Right renal pelvis (tissue), 4 donors: ENCODE results near the gene TCHH. TPM values are rescaled to one million over a fixed set of nuclear protein-coding genes. Genes with fewer than 3 reads are reported as not detected.
"Not testable (repeated sequence)": the region's sequence is repeated elsewhere in the genome, so short reads cannot be mapped to it uniquely, and the experiment has no call there.

Source experiments
- DNase-seq, 4 donors: peaks; one replicate each; pipeline ENCODE4 v3.0.0-alpha.2; 2013; ENCODE audit warnings: low read depth in 4 of 4, low spot score in 3 of 4, missing footprints in 1 of 4
- polyA plus RNA-seq, 4 donors: library from polyadenylated mRNA; unstranded; fragments of 120-200 nt; gene quantifications; one replicate each; pipeline ENCODE4 v1.2.1, GENCODE V29; 2013; ENCODE audit not compliant: insufficient read length in 4 of 4

TCHH gene
- polyA plus RNA-seq, 4 donors, result 0.03 to 0.06 (median 0.05) TPM; not detected in 1

DNA sequence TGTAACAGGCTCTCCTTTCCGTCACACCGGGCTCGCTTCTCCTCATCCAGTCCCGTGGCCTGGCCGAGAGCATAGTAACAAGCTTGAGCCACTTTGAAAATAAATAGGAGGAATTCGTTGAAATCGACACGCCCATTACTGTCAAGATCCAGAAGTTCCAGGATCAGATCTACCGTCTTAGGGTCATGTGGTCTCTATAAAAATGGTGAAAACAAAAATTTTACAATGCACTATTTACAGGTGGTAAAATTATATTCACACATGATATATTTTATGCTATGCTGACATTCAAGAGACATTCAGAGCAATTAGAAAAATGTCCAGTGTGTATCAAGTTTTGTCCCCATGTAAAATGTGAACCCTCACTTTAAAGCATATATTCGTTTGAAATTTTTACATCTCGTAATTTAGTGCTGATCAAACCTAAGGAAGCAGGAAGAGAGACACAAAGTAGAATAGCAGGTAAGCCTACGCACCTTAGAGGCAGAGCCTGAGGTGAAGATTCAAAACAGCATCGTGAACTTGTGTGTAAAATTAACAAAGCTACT lies 2.3 kb downstream of the TCHH start:
- no peak for DNase-seq

DNA sequence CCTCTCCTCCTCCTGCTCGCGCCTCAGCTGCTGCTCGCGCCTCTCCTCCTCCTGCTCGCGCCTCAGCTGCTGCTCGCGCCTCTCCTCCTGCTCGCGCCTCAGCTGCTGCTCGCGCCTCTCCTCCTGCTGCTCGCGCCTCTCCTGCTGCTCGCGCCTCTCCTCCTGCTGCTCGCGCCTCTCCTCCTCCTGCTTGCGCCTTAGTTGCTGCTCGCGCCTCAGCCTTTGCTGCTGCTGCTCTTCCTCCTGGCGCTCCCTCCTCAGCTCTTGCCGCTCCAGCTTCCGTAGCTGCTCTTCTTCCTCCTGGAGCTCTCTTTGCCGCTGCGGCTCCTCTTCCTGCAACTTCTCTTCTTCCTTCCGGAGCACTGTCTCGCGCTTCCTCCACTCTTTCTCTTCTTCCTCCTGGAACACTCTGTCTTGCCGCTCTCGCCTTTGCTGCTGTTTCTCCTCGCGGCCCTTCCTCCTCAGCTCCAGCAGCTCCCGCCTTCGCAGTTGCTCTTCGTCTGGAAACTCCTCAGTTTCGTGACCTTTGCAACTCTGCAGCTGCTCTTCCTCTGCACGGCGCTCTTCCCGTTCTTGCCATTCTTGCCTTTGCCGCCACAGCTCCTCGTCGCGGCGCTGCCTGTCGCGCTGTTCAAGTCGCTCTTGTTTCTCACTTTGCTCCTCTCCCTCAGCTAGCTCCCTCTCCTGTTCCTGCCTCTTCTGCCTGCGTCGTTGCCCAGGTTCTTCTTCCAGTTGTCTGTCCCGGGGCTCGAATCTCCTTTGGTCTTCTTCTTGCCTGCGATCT lies 3.0 kb downstream of the TCHH start:
- no peak for DNase-seq

DNA sequence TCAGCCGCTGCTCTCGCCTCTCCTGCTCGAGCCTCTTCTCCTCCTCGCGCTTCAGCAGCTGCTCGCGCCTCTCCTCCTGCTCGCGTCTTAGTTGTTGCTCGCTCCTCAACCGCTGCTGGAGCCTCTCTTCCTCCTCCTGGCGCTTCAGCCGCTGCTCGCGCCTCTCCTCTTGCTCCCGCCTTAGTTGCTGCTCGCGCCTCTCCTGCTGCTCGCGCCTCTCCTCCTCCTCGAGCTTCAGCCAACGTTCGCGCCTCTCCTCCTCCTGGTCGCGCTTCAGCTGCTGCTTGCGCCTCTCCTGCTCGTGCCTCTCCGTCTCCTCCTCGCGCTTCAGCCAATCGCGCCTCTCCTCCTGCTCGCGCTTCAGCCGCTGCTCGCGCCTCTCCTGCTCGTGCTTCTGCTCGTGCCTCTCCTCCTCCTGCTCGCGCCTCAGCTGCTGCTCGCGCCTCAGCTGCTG lies 3.7 kb downstream of the TCHH start:
- no peak for DNase-seq

DNA sequence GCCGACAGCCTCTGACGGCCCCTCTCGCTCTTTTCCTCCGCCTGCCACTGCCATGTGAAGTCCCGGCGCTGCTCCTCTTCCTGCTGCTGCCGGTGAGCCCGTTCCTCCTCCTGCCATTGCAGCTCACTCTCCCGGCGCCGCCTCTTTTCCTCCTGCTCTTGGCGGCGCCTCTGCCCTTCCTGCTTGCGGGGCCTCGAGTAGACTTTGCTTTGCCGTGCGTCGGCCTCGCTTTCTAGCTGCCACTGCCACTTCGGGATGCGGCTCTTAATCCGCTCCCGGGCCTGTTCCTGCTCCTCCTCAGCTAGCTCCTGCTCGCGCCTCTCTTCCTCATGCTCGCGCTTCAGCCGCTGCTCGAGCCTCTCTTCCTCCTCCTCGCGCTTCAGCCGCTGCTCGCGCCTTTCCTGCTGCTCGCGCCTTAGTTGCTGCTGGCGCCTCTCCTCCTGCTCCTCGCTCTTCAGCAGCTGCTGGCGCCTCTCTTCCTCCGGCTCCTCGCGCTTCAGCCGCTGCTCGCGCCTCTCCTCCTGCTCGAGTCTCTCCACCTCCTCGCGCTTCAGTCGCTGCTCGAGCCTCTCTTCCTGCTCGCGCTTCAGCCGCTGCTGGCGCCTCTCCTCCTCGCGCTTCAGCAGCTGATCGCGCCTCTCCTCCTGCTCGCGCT lies 4.3 kb downstream of the TCHH start:
- no peak for DNase-seq

DNA sequence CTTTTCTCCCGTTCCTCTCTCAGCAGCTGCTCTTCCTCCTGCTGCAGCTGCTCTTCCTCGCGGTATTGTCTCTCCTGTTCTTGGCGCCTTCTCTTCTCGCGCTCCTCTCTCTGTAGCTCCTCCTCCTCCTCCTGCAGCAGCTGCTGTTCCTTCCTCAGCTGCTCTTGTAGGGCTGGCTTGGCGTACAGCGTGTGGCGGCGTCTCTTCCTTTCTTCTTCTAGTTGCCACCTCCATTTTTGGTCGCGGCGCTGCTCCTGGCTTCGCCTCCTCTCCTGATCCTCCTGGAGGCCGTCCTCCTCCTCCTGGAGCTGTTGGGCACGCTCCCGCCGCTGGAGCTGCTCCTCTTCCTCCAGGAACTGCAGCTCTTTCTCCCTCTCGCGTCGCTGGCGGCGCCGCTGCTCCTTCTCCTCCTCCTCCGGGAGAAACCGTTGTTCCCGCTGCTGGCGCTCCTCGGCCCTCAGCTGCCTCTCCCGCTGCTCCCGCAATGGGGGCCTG lies 4.8 kb downstream of the TCHH start:
- no peak for DNase-seq

DNA sequence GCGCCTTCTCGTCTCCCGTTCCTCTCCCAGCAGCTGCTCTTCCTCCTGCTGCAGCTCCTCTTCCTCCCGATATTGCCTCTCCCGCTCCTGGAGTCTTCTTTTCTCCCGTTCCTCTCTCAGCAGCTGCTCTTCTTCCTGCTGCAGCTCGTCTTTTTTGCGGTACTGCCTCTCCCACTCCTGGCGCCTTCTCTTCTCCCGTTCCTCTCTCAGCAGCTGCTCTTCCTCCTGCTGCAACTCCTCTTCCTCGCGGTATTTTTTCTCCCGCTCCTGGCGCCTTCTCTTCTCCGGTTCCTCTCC lies 5.3 kb downstream of the TCHH start:
- DNase-seq, result no peak

DNA sequence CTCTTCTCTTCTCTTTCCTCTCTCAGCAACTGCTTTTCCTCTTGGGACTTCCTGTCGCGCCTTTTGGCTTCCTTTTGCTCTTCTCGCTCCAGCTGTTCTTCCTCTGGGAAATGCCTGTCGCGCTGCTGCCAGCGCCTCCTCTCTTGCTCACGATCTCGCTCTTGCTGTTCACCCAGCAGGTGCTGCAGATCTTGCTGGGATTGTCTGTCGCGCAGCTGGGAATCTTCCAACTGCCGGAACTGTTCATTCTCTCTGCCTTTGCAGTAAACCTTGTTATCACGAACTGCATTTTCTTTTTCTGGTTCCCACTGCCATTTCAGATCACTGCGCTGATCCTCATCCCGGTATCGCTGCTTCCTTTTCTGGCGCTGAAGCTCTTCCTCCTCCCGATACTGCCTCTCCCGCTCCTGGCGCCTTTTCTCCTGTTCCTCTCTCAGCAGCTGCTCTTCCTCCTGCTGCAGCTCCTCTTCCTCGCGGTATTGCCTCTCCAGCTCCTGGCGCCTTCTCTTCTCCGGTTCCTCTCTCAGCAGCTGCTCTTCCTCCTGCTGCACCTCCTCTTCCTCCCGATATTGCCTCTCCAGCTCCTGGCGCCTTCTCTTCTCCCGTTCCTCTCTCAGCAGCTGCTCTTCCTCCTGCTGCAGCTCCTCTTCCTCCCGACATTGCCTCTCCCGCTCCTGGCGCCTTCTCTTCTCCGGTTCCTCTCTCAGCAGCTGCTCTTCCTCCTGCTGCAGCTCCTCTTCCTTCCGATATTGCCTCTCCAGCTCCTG lies 5.8 kb downstream of the TCHH start:
- DNase-seq, result no peak

DNA sequence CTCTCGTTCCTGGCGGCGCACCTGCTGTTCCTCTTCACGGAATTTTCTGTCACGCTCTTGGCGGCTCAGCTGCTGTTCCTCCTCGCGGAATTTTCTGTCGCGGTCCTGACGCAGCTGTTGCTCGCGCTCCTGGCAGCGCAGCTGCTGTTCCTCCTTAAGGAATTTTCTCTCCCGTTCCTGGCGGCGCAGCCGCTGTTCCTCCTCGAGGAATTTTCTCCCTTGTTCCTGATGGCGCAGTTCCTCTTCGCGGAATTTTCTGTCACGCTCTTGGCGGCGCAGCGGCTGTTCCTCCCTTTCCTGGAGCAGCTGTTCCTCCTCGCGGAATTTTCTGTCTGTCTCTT lies 6.4 kb downstream of the TCHH start:
- DNase-seq, result no peak

DNA sequence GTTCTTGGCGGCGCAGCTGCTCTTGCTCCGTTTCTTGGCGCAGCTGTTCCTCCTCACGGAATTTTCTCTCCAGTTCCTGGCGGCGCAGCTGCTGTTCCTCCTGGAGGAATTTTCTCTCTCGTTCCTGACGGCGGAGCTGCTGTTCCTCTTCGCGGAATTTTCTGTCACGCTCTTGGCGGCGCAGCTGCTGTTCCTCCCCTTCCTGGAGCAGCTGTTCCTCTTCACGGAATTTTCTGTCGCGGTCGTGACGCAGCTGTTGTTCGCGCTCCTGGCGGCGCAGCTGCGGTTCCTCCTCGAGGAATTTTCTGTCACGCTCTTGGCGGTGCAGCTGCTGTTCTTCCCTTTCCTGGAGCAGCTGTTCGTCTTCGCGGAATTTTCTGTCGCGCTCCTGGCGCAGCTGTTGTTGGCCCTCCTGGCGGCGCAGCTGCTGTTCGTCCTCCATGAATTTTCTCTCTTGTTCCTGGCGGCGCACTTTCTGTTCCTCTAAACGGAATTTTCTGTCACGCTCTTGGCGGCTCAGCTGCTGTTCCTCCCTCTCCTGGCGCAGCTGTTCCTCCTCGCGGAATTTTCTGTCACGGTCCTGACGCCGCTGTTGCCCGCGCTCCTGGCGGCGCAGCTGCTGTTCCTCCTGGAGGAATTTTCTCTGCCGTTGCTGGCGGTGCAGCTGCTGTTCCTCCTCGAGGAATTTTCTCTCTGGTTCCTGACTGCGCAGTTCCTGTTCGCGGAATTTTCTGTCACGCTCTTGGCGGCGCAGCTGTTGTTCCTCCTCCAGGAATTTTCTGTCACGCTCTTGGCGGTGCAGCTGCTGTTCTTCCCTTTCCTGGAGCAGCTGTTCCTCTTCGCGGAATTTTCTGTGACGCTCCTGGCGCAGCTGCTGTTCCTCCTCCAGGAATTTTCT lies 7.0 kb downstream of the TCHH start:
- no peak for DNase-seq

DNA sequence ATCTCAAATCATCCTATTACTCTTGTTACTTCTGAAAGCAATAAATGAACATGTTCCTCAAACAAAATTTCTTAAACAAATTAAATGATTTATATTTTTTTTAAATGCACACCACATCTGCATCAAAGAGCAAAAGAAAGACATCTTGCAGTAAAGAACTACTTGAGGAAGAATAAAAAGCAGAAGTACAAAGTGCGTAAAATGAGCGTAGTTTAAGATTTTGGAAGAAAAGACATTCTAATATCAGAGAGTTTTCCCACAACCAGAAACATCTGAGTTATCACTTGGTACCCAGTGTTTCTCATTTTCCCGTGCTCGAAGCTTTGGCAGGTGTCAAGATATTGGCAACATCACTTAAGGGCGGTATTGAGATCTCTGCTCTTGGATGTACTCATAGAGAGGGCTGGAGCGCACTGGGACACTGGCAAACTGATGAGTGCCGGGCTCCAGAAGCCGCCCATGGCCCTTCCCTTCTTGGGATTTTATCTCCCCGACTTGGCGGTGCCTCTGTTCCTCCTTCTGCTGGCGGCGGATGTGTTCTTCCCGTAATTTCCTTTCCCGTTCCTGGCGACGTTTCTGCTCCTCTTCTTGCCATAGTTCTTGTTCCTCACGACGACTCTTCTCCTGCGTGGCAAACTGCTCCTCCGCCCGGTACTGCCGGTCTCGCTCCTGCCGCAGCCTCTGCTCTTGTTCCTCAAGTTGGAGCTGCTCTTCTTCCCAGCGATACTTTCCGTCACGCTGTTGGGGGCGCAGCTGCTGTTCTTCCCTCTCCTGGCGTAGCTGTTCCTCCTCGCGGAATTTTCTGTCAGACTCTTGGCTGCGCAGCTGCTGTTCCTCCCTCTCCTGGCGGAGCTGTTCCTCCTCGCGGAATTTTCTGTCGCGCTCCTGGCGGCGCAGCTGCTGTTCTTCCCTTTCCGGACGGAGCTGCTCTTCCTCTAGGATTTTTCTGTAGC lies 7.9 kb downstream of the TCHH start:
- no peak for DNase-seq

DNA sequence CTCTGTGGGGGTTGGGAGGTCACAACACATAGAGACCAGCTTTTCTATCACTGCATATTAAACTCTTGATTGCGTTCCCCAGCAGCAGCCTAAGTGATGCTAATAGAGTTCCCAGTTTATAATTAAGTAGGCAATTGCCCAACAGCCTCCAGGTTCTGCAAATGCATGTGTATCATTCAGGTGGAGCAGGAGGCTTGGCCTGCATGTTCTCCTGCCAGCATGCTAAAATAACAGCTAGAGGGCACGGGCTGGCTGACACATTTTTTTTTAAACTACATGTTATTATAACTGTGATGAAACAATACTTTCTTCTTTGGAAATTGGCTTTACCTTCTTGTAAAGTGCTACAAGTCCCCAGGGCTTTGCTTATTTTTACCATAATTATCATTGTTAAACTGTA lies 10.4 kb downstream of the TCHH start:
- DNase-seq, result no peak

DNA sequence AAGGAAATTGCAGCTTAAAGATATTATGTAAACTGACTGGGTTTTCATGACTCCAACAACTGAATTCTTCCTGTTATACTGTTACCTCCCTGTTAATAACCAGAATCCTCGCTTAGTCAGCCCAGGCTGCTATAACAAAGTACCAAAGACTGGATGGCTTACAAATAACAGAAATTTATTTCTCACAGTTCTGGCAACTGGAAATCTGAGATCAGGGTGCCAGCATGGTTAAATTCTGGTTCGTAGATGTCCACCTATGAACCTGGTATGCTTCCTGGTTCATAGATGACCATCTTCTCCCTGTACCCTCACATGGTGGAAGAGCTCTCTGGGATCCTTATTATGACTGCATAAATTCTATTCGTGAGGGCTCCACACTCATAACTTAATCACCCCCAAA lies 18.3 kb downstream of the TCHH start:
- DNase-seq, result no peak

DNA sequence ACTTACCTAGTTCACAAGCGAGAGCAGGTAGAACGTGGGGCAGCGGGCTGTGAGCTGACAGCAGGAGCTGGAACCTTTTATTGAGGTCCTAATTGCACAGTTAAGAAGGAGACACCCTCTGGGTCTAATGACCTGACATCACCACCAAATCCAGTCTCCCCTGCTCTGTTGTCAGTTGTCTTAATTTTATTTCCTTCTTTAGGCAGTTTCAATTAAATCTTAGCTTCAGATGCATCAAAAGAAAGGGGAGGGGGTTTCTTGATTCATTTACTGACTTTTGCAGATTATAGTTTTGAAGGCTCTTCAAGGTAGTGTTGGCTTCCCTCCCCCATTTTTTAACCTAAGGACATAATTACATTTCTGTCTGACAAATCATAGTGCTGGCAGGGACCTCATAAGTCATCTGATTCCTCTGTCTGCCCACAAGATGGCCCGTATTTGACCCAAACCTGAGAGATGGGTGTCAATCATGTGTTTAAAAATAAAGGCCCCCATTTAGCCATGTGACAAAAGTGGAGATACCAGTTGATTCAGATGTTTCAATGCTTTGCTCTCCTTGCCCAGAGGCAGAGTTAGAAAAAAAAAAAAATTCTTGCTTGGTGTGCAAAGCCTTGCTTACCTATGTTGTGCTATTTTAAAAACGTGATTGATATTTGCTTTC lies 26.1 kb downstream of the TCHH start, which contains the start of gene TCHHL1:
TCHHL1 (minus strand) TSS at position 51 of the 661 bp plus-strand sequence. CDS start 921 bp downstream, outside the sequence.
- no peak for DNase-seq

DNA sequence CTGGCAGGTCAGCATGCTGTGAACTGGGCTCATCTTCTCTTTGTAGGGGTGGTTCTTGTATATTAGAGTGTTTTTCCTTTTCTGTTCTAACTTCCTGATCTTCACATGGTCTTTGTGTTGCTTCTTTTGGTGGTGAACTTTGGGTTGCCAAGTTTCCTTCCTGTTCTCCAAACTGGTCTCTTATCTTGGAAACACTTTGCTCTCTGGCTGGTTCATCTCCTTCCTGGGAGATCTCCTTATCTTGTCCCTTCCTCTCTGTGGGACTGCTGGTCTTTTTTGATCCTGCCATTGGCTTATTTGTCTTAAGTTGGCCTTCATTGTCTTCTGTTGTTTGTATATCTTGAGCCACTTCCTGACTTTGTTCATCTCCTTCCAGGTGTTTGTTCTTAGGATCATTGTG lies 28.5 kb downstream of the TCHH start:
- DNase-seq, result no peak

DNA sequence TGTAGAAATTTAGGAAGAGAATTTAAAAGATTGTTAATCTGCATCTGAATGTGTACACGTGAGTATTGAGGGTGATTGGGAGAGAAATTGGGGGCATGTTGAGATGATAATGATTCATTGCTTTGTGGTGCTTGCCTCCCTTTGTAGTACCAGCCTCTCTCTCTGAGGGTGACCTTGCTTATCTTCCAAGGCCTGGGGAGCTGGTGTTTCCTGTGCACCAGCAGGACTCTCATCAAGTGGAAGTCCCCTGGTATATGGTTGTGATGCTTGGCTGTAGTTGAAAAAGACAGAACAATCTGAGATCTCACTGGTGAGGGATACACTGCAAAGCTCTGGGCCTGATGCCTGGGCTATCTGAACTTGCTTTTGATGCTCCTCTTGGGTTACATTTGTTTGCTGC lies 30.4 kb downstream of the TCHH start:
- DNase-seq, result no peak

DNA sequence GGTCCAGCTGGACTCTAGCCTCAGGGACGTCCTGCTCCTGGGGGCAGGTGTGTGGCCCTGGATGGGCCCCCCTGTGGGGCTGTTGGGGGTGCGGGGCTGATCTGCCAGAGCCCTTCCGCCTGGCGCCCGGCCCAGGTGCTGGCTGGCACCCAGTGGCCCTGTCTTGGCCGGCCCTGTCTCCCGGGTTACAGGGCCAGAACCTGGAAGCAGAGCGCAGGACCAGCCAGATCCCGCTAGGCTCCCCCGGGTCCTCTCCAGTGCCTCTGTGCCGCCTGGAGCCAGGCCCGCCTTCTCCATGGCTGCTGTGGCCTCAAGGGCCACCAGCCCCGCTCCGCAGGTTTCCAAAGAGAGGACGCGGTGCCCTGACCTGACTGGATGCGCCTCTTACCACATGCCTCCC lies 34.2 kb downstream of the TCHH start:
- not testable (repeated sequence) for DNase-seq

DNA sequence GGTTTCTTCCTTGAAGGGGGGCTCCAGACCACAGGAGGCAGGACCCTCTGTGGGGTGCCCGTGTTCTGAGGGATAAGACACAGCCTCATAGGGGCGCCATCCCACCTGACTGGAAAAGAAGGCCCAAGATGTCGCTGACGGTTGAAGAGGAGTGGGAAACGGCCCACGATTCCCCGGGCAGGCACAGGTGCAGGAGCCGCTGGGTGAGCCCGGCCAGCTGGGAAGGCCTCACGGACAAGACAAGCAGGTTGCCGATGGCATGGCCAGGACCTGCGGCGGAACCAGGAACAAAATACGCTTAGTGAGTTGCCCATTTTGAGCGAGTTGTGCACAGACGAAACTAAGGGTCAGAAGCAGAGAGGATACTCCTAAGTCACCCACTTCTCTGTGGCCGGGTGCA lies 34.8 kb downstream of the TCHH start:
- not testable (repeated sequence) for DNase-seq

DNA sequence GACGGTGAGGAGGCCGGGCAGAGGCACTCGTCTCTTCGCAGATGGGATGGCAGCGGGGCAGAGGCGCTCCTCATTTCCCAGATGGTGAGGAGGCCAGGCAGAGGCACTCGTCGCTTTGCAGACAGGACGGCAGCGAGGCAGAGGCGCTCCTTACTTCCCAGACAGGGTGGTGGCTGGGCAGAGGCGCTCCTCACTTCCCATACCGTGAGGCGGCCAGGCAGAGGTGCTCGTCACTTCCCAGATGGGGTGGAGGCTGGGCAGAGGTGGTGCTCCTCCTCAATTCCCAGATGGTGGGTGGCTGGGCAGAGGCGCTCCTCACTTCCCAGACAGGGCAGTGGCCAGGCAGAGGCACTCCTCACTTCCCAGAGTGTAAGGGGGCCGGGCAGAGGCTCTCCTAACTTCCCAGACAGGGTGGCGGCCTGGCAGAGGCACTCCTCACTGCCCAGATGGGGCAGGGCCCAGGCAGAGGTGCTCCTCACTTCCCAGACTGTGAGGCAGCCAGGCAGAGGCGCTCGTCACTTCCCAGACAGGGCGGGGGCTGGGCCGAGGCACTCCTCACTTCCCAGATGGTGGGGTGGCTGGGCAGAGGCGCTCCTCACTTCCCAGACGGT lies 36.3 kb downstream of the TCHH start:
- no peak for DNase-seq
